HG03097 (cell line): Measurements from ENCODE around the gene NPHP1.
"Not testable (repeated sequence)": the region's sequence is repeated elsewhere in the genome, so short reads cannot be mapped to it uniquely, and the experiment has no call there.

Experiments
- ATAC-seq: cut with Tn5 transposase; IDR thresholded peaks from one replicate; pipeline ENCODE4 v1.9.1; 2021; ENCODE audit not compliant: unreplicated experiment, low FRiP score

The NPHP1 gene

DNA sequence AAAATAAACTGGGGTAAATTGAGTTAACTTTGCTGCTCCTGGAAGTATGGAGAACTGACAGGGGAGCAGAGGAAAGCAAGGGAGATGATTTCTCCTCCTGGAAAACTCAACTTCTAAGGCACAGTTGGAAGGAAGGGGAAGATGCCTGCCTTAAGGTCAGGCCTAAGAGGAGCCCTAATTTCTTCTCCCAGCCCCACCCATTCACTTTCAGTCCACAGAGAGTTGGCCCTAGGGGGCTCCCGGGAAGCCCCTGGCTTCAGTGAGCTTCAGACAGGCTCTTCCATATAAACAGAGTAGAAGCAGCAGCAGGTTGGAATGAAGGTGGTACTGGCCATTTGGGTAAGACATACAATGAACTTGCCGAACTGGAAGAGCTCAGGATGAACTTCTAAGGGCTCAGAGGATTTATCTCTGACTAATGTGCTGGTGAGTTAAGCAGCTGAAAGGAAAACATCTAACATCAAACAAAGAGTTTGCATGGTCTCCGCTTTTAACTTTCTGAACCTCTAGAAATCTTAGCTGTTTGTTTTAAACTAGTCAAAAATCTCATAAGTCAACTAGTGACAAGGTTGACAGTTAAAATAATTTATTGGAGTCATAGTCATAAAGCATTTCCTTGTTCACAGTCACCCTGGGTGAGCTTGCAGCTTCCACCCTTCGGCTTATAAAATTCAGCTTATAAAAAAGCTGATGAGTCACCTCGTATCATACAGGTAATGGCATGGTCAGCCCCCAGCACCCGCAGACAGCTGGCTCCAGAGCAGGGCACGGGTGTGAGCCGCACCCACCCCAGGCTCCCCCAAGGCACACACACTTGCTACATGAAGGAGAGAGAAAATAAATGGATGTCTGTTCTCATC is 99.0 kb downstream of the NPHP1 start:
- ATAC-seq, result no peak

DNA sequence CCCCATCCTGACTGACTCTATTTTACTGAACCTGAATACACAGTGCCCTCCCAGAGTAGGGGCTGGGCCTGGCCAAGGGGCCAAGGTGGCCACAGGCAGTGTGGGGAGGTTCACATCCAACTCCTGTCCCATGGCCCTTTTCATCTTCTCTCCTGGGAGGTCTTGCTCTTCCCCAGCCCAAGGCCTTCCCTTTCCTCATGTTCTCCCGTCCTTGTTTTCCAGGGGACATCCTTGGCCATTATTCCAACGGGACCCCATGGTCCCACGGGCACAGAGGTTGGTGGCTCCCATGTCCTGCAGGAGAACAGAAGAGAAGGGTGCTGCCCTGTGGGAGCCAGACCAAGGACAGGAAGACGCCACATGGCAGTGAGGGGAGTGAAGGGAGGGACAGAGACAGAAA is 99.6 kb downstream of the NPHP1 start:
- no peak for ATAC-seq

DNA sequence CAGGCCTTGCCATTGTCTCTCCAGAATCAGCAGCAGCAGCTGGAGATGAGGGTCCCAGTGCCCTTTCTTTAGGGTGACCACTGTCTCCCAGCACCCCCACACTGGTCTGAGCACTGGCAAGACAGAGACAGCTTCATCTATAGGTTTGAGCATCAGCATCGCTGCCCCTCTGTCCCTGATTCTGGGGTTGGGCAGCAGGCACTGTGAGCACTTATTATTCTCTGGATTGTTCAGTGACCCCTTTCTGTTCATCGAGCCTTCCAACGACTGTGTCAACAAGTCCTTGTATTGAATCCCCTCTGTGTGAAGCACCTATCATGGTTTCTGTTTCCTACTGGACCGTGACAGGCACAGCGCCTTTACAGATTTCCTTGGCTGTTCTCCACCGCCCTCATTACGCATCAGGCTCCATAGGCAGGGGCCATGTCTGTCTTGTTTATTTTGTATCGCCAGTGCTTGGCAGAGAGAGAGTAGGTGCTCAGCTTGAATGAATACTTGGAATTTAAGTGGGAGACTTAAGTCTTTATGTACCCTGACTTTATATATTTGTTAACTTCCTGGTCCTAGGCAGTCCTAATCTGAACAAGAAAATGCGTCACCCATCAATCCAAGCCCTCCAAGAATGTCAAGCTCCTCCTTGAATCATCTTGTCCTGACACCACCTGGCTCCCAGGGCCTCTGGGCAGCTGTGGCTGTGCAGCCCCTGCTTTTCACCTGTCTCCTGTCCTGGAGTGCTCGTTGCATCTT is 100.6 kb downstream of the NPHP1 start:
- ATAC-seq, result no peak

DNA sequence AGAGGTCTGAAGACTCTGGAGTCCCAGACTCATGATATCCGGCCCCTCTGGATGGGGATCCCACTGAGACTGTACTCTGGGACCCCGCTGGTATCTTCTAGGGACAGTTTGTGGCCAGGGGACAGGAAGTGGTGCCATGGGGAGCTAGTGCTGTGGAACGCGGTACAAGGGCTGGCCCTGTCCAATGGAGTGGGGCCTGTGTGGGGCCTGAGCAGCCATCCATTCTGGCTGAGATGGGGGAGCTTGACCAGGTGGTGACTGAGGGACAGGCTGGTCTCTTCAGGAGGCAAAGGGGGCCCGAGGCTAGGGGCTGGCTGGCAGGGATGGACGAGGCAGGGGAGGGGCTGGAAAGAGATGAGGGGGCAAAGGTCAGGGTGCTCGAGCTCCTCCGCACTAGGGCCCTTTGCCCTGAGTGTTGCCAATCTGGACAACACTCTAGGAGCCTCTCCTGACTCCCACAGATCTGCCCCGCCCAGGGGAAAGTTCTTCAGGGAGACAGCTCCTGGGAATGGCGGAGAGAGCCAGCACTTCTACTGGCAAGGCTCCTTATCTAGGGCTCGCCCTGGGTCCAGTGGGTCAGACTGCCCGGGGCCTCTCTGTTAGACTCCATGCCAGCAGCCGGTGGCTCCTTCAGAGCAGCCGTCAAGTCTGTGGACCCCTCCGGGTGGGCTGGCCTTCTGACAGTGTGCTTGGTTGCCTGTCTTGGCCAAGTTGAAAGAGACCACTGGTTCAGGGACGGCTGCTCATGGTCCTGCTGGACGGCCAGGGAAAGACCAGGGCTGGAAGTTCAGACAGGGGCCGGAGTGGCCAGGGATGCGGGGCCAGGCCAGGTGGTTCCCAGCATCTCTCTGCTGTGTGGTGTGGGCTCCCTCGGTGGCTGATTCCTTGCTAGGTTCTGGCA is 101.5 kb downstream of the NPHP1 start:
- no peak for ATAC-seq

DNA sequence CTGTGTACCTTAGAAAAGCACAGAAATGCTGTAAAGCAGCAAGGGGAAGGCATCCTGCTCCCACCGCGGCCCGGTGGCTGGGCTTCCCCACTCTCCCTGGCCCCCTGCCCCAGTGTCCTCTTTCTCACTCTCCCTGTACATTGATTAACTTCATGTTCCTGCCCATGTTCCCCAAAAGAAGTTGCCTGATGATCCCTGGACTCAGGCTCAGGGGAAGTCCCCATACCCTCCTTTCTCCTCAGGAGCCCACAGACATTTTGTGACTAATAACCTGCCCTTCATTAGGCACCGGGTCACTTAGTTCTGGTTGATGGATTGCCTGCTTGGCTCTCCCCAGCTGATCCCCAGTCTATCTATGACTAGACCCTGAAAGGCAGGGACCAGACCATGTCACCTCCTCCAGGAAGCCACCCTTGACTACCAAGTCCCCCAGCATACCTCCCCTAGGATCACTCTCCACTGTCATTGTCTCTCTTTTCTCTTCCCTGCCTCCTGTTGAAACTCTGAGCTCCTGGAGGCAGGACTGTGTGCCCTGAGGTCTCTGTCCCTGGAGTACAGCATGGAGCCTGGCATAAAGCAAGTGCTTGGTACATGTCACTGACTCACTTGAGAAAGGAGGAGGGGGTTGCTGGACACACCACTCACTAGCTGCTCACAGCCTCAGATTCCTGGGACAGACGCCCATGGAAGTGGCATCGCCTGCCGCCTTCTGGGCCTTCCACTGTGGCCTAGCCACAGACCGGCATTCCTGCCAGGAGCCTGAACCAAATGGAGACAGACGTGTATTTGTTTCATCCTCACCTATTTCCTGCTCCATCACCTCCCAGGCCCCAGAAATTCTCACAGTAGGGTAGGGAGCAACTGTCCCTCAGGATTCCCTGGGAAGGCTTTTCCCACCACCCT is 102.7 kb downstream of the NPHP1 start:
- ATAC-seq, result no peak

DNA sequence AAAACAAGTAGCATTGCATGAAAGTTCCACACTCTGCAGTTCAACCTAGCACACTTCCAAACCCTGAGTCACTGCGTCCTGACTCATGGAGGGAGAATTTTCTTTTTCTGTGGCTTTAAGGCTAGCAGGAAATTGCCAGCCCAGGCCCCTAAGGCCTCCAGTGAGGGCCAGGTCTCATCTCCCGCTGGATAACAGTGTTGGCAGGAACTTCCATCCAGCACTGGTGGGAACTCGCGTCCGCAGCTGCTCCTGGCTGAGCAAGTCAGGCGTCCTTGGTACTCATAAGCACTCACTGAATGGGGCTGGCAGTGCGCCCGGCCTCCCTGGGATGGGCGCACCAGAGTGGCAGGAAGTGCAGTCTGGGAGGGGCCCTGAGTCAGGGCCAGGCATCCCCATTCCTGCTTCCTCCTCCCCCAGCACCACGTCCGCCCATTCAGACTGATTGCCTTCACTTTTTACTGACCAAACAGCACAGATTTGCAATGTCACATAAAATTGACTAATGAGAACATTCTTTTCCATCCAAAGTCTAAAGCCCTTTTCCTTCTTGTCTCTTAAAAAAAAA is 103.5 kb downstream of the NPHP1 start:
- ATAC-seq, result no peak

DNA sequence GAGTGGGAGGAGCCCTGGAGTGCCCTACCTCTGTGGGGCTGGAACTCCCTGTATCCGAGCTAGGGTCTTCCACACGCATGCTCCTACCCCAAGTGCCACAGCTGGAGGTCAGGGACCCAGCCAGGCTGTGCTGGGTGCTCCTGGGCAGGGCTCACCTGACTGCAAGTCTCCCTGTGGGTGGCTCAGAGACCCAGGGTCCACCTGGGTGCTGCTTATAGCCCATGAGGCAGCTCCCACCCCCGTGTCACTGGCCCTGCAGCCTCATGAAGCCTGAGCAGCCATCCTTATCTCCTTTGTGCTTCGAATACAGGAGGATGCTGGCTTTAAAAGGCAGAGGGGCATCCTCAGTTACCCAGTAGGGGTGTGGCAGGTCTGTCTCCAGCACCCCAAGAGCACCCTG is 103.9 kb downstream of the NPHP1 start:
- ATAC-seq, result not testable (repeated sequence)

DNA sequence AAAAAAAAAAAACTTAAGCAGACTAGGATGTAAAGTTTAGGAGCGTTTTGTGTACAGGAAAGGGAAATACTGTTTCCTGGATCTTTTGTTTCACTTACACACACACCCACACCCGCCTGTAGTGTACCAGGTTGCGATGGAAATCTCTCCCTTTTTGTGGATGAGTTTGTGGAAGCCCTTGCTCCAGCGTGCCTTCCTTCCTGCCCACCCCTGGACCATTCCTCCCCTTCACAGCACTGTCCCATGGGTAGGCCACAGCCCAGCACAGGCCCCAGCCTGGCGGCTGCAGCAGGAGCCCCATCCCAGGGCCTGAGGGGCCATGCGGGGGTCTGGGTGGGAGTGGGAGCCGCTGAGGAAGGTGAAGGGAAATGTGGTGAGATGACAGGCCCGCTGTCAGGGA is 104.3 kb downstream of the NPHP1 start:
- ATAC-seq, result no peak

DNA sequence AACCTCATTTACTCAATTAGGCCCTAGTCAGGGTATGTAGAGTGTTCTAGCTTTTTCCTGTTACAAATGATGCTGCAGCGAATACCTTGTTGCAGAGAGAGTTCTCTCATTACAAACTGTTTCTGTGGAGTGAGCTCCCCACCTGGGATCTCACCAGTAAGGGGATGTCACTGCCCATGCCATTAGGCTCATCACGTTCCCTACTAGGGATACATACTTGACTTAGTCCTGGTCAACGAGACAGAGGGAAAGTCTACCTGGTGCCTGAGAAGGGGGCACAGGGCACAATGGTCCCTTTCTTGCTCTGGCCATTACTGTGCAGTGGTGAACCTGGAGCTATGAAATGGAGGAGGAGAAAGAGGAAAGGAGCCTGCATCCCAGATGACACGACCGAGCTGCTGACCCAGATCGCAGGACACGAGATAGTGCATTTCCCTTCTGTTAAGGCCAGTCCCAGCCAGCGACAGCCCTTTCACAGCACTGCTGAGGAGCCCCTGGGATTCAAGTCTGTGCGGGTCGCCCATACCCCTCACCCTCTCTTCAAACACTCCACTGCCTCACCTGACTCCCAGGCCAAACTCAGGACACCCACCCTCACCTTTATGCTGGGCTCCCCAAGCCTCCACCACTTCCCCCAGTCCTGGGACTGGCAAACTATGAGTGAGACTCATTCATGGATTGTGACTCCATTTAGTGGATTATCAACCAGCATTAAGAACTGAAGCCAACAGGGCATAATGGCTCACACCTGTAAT is 105.2 kb downstream of the NPHP1 start:
- ATAC-seq, result no peak

DNA sequence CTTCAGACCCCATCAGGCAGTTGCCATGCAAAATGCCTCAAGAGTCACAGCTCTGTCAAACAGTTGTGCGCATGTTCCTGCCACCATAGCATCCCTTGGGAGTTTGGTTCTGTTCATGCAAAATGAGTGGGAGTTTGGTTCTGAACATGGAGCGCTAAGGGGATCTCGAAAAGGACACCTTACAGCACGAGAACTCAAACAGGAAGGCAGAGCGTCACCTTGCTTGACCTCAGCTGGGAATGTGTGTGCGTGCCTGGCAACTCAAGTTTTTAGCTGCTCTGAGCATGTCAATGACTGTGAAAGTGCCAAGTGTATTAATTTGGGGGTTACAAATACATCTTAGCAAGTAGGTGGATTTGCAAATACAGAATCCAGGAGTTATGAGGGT is 105.8 kb downstream of the NPHP1 start:
- ATAC-seq, result no peak

DNA sequence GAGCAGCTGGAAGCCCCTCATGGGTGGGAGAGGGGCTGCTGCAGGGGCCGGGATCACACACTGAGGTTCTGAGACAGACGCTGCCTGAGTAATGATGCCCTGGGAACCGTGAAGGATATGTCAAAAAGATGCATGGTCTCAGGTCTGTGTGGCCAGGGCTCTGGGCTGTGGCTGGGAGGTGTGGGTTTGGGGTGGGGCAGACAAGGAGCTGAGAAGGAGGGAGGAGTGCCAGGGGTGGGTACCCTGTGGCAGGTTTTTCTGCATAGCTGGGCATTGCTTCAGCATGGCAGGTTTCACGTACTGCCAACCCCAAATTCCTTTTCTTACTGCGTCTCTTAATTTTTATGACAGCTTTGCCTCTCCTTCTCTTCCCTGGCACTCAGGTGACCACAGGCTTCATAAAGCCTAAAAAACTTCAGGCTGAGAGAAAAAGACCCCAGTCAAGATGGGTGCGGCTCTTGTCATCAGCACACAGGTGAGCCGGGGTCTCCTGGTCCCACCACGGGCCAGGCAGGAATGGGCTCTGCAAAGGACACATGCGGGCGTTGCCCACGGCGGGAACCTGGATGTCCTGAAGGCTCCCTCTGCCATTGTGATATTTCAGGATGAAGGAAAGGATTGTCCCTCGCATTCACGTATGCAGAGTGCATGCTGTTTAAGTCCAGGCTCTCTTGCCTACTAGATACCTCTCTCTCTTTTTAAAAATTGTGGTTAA is 107.2 kb downstream of the NPHP1 start:
- ATAC-seq, result no peak

DNA sequence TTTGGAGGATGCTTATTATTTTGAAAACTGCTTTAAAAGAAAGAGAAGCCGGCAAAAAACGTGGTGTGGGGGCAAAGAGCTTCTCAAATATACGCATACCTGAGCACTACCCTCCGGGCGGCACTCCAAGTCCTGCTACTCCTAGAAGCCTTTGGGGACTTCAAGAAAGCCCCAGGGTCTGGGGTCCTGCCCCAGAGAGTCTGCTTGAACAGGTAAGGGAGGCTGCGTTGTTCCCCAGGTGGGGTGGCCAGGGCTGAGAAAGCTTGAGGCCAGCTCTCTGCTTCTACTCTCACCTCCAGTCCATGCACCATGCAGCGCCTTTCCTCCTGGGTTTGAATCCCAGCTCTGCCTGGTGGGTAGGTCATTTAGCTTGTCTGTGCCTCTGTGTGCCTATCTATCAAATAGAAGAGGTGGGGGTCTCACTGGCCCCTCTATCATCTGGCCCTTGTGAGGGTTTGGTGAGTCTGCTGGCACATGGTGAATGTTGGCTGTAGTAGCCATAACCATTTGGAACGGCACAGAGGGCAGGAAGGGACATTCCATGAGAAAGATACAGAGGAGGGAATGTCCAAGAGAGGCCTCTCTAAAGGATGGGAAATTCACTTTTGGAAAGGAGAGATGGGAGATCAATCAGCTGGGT is 108.7 kb downstream of the NPHP1 start:
- no peak for ATAC-seq

DNA sequence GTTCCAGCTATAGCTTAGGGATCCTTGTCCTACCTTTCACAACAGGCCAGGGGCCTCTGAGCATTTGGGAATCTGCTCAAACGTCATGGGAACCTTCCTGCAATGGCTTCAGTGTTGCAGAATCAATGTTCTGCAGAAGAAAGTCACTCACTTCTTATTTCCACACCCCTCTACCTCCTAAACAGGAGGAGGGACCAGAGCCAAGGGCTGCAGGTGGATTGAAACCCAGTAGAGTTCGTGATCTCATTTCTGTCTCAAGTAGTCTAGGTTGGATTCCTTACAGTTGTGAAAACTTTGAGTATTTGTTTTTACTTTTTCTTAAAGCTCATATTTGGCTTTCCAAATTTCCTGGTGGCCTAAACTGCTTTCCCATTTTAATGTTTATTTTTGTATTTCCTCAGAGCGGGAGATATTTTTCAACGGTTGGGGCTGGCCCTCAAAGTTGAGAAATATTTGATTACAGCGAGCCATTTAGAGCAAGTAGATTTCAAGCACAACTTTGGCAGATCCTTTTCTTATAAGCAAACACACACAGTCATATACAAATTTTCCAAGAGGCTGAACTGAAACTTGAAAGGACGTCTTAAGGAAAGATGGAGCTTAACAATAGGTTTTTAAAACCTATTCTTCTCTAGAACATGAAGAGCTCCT is 109.8 kb downstream of the NPHP1 start:
- ATAC-seq, result not testable (repeated sequence)

DNA sequence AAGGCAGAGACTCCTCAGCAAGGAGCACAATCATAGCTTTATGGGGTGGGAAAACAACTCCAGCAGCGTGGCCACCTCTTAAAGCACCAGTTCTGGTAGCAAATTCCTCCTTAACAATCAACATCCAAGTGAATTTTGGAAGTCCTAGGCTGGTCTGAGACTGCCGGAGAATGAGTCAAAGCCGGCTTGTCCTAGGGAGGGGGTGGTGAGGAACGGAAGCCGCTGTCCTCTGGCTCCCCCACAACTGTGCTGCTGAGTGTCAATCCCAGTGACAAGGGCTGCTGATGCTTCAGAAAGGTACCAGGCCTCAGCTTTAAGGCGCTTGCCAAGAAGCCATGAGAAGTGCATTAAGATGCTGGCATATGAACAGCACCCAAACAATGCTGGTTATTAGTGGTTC is 110.9 kb downstream of the NPHP1 start:
- ATAC-seq, result not testable (repeated sequence)

DNA sequence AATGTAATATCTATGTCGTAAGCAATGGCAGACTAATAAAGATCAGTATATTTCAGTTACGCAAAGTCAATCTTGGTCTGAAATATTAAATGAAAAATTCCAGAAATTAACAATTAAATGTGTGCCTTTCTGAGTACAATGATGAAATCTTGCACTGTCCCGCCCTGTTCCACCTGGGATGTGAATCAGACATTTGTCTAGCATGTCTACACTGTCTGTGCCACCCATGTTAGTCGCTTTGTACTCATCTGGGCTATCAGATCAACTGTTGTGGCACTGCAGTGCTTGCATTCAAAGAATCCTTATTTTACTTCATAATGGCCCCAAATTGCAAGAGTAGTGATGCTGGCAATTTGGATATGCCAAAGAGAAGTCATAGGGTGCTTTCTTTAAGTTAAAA is 114.6 kb downstream of the NPHP1 start:
- not testable (repeated sequence) for ATAC-seq

DNA sequence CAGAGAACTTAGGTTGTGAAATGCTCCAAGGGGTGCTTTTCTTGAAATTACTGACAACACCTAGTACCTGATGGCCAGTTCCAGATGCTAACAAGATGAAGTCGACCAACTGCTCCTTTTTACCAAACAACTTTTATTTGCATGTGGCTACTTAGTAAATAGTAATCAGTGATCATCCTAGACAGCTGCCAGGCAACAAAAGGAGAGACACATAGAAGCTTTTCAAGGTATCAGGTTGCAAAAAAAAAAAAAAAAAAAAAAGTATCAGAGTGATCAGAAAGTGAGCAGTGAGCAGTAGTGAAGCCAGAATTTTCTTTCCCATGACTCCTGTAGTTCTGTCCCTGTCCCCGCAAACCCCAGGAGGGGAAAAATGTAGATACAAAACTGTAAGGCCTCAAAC is 121.1 kb downstream of the NPHP1 start:
- ATAC-seq, result not testable (repeated sequence)

DNA sequence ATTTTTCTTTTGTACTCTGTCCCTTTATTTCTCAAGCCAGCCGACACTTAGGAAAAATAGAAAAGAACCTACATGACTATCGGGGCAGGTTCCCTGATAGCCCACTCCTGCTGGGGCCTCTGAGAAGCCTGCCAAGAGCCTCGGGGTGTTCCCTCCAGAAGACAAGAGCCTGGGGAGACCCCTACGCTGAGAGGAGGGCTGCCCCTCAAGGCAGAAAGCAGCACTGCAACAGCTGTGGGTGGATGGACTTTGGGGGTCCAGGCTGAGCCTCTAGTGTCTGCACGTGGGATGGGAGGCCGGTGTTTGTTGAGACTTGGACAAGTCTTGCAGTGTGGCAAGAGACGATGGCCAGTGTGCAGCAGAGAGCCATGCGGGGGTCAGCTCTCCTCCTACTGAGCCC is 121.7 kb downstream of the NPHP1 start:
- ATAC-seq, result not testable (repeated sequence)
